NCI-H82 treated with DMSO at 0.1 percent for 48 hours (cell line): Measurements from ENCODE around the gene ABTB2.

Experiments used
- DNase-seq: peaks from one replicate; lab custom pipeline; 2025; ENCODE audit not compliant: unreplicated experiment; lab: John Stamatoyannopoulos, UW

ABTB2 gene

GRCh38 chr11:34176751-34177209 is 181.0 kb downstream of the ABTB2 start:
- peak; percentile 30 for DNase-seq

GRCh38 chr11:34175284-34176019 is 182.4 kb downstream of the ABTB2 start:
- DNase-seq, result no peak

- DNase-seq, result peak; percentile 21
Observed at GRCh38 chr11:34174412-34175041, 183.3 kb downstream of the ABTB2 start.

- no peak for DNase-seq
Observed at GRCh38 chr11:34173050-34173449, 184.8 kb downstream of the ABTB2 start.

GRCh38 chr11:34169686-34170085 is 188.1 kb downstream of the ABTB2 start:
- peak; percentile 16 for DNase-seq

GRCh38 chr11:34168642-34169420 is 189.0 kb downstream of the ABTB2 start:
- DNase-seq, result no peak

- DNase-seq, result no peak
Observed at GRCh38 chr11:34167961-34168360, 189.8 kb downstream of the ABTB2 start.

- DNase-seq, result no peak
Observed at GRCh38 chr11:34166806-34167740, 190.7 kb downstream of the ABTB2 start.

- DNase-seq, result no peak
Observed at GRCh38 chr11:34165786-34166555, 191.8 kb downstream of the ABTB2 start.

- DNase-seq, result no peak
Observed at GRCh38 chr11:34165121-34165520, 192.7 kb downstream of the ABTB2 start.

- DNase-seq, result no peak
Observed at GRCh38 chr11:34162856-34163255, 195.0 kb downstream of the ABTB2 start.

GRCh38 chr11:34162493-34162820 is 195.4 kb downstream of the ABTB2 start:
- no peak for DNase-seq

- DNase-seq, result no peak
Observed at GRCh38 chr11:34161812-34162492, 195.9 kb downstream of the ABTB2 start.

GRCh38 chr11:34161361-34161760 is 196.4 kb downstream of the ABTB2 start:
- no peak for DNase-seq

GRCh38 chr11:34160791-34161190 is 197.0 kb downstream of the ABTB2 start:
- DNase-seq, result no peak

- DNase-seq, result no peak
Observed at GRCh38 chr11:34160049-34160721, 197.6 kb downstream of the ABTB2 start.

GRCh38 chr11:34158661-34159060 is 199.1 kb downstream of the ABTB2 start:
- no peak for DNase-seq

- DNase-seq, result no peak
Observed at GRCh38 chr11:34157163-34157562, 200.6 kb downstream of the ABTB2 start.

- DNase-seq, result no peak
Observed at GRCh38 chr11:34155757-34156062, 202.1 kb downstream of the ABTB2 start.
